Measurements from ENCODE around the gene NHLRC4. TPM values are rescaled to one million over a fixed set of nuclear protein-coding genes. Genes with fewer than 3 reads are reported as not detected.
A peak's percentile ranks its signal among the peaks of the same experiment; 100 is the strongest.

NHLRC4 gene
- total and polyA plus RNA-seq, 9 of the 15 experiments (the other 6 are each of a cell fraction or from before 2014, with no cell fraction given): 0.24 to 3.7 (median 1.3) TPM; not detected in 2

- TF ChIP-seq CHAMP1 (IDR thresholded peaks at IDR 0.05): no peak
- no peak for TF ChIP-seq NR1H2 (CRISPR knock-in tag; IDR thresholded peaks at IDR 0.05)
- TF ChIP-seq HOXB6 (CRISPR knock-in tag; IDR thresholded peaks at IDR 0.05; ENCODE audit: borderline replicate concordance): no peak
- TF ChIP-seq NKRF (IDR thresholded peaks at IDR 0.05; ENCODE audit: borderline replicate concordance): peak; percentile 63; the same call in 1 of the 2 replicates
- TF ChIP-seq AFF4 (CRISPR knock-in tag; IDR thresholded peaks at IDR 0.05): peak; percentile 73
- no peak for TF ChIP-seq ATF1 (CRISPR knock-in tag; IDR thresholded peaks at IDR 0.05)
- no peak for TF ChIP-seq ATF1 (tag; IDR thresholded peaks at IDR 0.05)
- TF ChIP-seq CREB1 (IDR thresholded peaks at IDR 0.05): no peak
- 0 out of 2 replicates have a peak, but pooled peaks have one; percentile 30 for TF ChIP-seq CREB1 (CRISPR knock-in tag; IDR thresholded peaks at IDR 0.05)
- TF ChIP-seq TCFL5 (CRISPR knock-in tag; conservative IDR thresholded peaks at IDR 0.05): no peak
- TF ChIP-seq ZNF436 (CRISPR knock-in tag; IDR thresholded peaks at IDR 0.05): no peak
- TF ChIP-seq COPS2 (conservative IDR thresholded peaks at IDR 0.05): no peak
- TF ChIP-seq KLF13 (tag; IDR thresholded peaks at IDR 0.05; ENCODE audit: borderline replicate concordance, low read depth): no peak
- no peak for TF ChIP-seq HCFC1 (IDR thresholded peaks at IDR 0.05; ENCODE audit: low read depth, low read length)
- TF ChIP-seq ILK (tag; IDR thresholded peaks at IDR 0.05; ENCODE audit: borderline replicate concordance, low read depth): no peak
- TF ChIP-seq ZNF395 (CRISPR knock-in tag; IDR thresholded peaks at IDR 0.05): peak; percentile 46
- no peak for TF ChIP-seq CBX1 (IDR thresholded peaks at IDR 0.05; ENCODE audit: low read depth)
These were observed 38.4 kb upstream of the NHLRC4 start (continued) for GRCh38 chr16:528111-529011.
